ENCODE data around the gene SVIL.
"Not testable (repeated sequence)": the region's sequence is repeated elsewhere in the genome, so short reads cannot be mapped to it uniquely, and the experiment has no call there.

SVIL gene

GRCh38 chr10:29622382-29622922 lies 12.3 kb downstream of the SVIL start:
- DNase-seq (ENCODE audit: low read depth in 2 of 2): no peak

- no peak for DNase-seq (ENCODE audit: low read depth in 2 of 2)
These were observed 13.6 kb downstream of the SVIL start for GRCh38 chr10:29621161-29621560.

GRCh38 chr10:29620112-29620690 lies 14.6 kb downstream of the SVIL start:
- no peak for DNase-seq (ENCODE audit: low read depth in 2 of 2)

GRCh38 chr10:29619241-29619669 lies 15.5 kb downstream of the SVIL start:
- no peak for DNase-seq (ENCODE audit: low read depth in 2 of 2)

GRCh38 chr10:29618341-29619171 lies 16.2 kb downstream of the SVIL start:
- no peak for DNase-seq (ENCODE audit: low read depth in 2 of 2)

GRCh38 chr10:29617880-29618340 lies 16.9 kb downstream of the SVIL start:
- DNase-seq (ENCODE audit: low read depth in 2 of 2): no peak

GRCh38 chr10:29616542-29616941 lies 18.2 kb downstream of the SVIL start:
- no peak for DNase-seq (ENCODE audit: low read depth in 2 of 2)

GRCh38 chr10:29615195-29615594 lies 19.6 kb downstream of the SVIL start:
- DNase-seq (ENCODE audit: low read depth in 2 of 2): no peak

GRCh38 chr10:29614289-29614688 lies 20.5 kb downstream of the SVIL start:
- not testable (repeated sequence) for DNase-seq (ENCODE audit: low read depth in 2 of 2)

- DNase-seq (ENCODE audit: low read depth in 2 of 2): no peak
These were observed 21.0 kb downstream of the SVIL start for GRCh38 chr10:29613791-29614190.

GRCh38 chr10:29613196-29613595 lies 21.6 kb downstream of the SVIL start:
- no peak for DNase-seq (ENCODE audit: low read depth in 2 of 2)

- no peak for DNase-seq (ENCODE audit: low read depth in 2 of 2)
These were observed 22.1 kb downstream of the SVIL start for GRCh38 chr10:29612657-29613056.

- DNase-seq (ENCODE audit: low read depth in 2 of 2): no peak
These were observed 22.9 kb downstream of the SVIL start for GRCh38 chr10:29611781-29612381.

GRCh38 chr10:29610876-29611647 lies 23.7 kb downstream of the SVIL start:
- DNase-seq (ENCODE audit: low read depth in 2 of 2): no peak

GRCh38 chr10:29610331-29610730 lies 24.4 kb downstream of the SVIL start:
- DNase-seq (ENCODE audit: low read depth in 2 of 2): not testable (repeated sequence)

GRCh38 chr10:29609696-29610095 lies 25.1 kb downstream of the SVIL start:
- DNase-seq (ENCODE audit: low read depth in 2 of 2): no peak

- DNase-seq (ENCODE audit: low read depth in 2 of 2): no peak
These were observed 26.1 kb downstream of the SVIL start for GRCh38 chr10:29608476-29609301.

GRCh38 chr10:29608062-29608461 lies 26.7 kb downstream of the SVIL start:
- no peak for DNase-seq (ENCODE audit: low read depth in 2 of 2)

- no peak for DNase-seq (ENCODE audit: low read depth in 2 of 2)
These were observed 27.2 kb downstream of the SVIL start for GRCh38 chr10:29607576-29607975.

GRCh38 chr10:29606693-29607092 lies 28.1 kb downstream of the SVIL start:
- not testable (repeated sequence) for DNase-seq (ENCODE audit: low read depth in 2 of 2)

GRCh38 chr10:29604291-29604825 lies 30.4 kb downstream of the SVIL start:
- DNase-seq (ENCODE audit: low read depth in 2 of 2): no peak
